ENCODE results near the gene PRG3.

The PRG3 gene

GRCh38 chr11:57343825-57344224, 37.1 kb downstream of the PRG3 start:
- H3K27me3 ChIP-seq (ENCODE audit: low read length): no peaks in the 10 kb centered on the region
- H3K36me3 ChIP-seq (ENCODE audit: low read length): no peaks in the 10 kb centered on the region
- H3K27ac ChIP-seq (ENCODE audit: low read depth, low read length): no peak overlapping the region
- no peak overlapping the region for H2AFZ ChIP-seq (ENCODE audit: low read depth, low read length, severe bottlenecking)
- no peaks in the 10 kb centered on the region for H3K9me2 ChIP-seq (replicated peaks; ENCODE audit: insufficient read depth, low read length)
- H3K79me2 ChIP-seq (ENCODE audit: insufficient read depth, low read length): no peaks in the 10 kb centered on the region
- no peak overlapping the region for H3K4me3 ChIP-seq (ENCODE audit: insufficient read depth, low read length, poor library complexity, severe bottlenecking)
- no peak for TF ChIP-seq EZH2phosphoT487 (conservative IDR thresholded peaks at IDR 0.05; ENCODE audit: low read length)
- TF ChIP-seq CTCF (IDR thresholded peaks at IDR 0.05; ENCODE audit: insufficient read depth, low read length, poor library complexity, severe bottlenecking): no peak
- no peak overlapping the region for H3K9ac ChIP-seq (ENCODE audit: low read length)
- H3F3A ChIP-seq (ENCODE audit: insufficient read depth): no peaks in the 10 kb centered on the region
- no peaks in the 10 kb centered on the region for H3K9me3 ChIP-seq (ENCODE audit: insufficient read depth, low read length)
- H4K20me1 ChIP-seq (ENCODE audit: low read depth, low read length): no peaks in the 10 kb centered on the region
- H3K4me2 ChIP-seq (ENCODE audit: low read depth, low read length, poor library complexity, severe bottlenecking): no peak overlapping the region

- Histone ChIP-seq H2AFZ (ENCODE audit: low read depth, low read length, severe bottlenecking) (no peak overlapping the region), H3K4me3 (ENCODE audit: insufficient read depth, low read length, poor library complexity, severe bottlenecking) (no peak overlapping the region), H3K27ac (ENCODE audit: low read depth, low read length) (no peak overlapping the region), H3K36me3 (ENCODE audit: low read length) (no peaks in the 10 kb centered on the region), H3K9me2 (replicated peaks; ENCODE audit: insufficient read depth, low read length) (no peaks in the 10 kb centered on the region), H3K4me2 (ENCODE audit: low read depth, low read length, poor library complexity, severe bottlenecking) (no peak overlapping the region), H3K27me3 (ENCODE audit: low read length) (no peaks in the 10 kb centered on the region), H3K9me3 (ENCODE audit: insufficient read depth, low read length) (no peaks in the 10 kb centered on the region), H3K9ac (ENCODE audit: low read length) (no peak overlapping the region), H3F3A (ENCODE audit: insufficient read depth) (no peaks in the 10 kb centered on the region), H3K79me2 (ENCODE audit: insufficient read depth, low read length) (no peaks in the 10 kb centered on the region), H4K20me1 (ENCODE audit: low read depth, low read length) (no peaks in the 10 kb centered on the region)
- TF ChIP-seq CTCF (IDR thresholded peaks at IDR 0.05; ENCODE audit: insufficient read depth, low read length, poor library complexity, severe bottlenecking) (no peak), EZH2phosphoT487 (conservative IDR thresholded peaks at IDR 0.05; ENCODE audit: low read length) (no peak)
These were observed 38.2 kb downstream of the PRG3 start for GRCh38 chr11:57342702-57343101.

GRCh38 chr11:57341250-57341808, 39.6 kb downstream of the PRG3 start:
- Histone ChIP-seq H2AFZ (ENCODE audit: low read depth, low read length, severe bottlenecking) (no peak overlapping the region), H3K79me2 (ENCODE audit: insufficient read depth, low read length) (no peaks in the 10 kb centered on the region), H3K9me3 (ENCODE audit: insufficient read depth, low read length) (no peaks in the 10 kb centered on the region), H3F3A (ENCODE audit: insufficient read depth) (no peaks in the 10 kb centered on the region), H3K4me2 (ENCODE audit: low read depth, low read length, poor library complexity, severe bottlenecking) (no peak overlapping the region), H3K9ac (ENCODE audit: low read length) (no peak overlapping the region), H3K36me3 (ENCODE audit: low read length) (no peaks in the 10 kb centered on the region), H3K9me2 (replicated peaks; ENCODE audit: insufficient read depth, low read length) (no peaks in the 10 kb centered on the region), H4K20me1 (ENCODE audit: low read depth, low read length) (no peaks in the 10 kb centered on the region), H3K27ac (ENCODE audit: low read depth, low read length) (no peak overlapping the region), H3K27me3 (ENCODE audit: low read length) (no peaks in the 10 kb centered on the region), H3K4me3 (ENCODE audit: insufficient read depth, low read length, poor library complexity, severe bottlenecking) (no peak overlapping the region)
- TF ChIP-seq CTCF (IDR thresholded peaks at IDR 0.05; ENCODE audit: insufficient read depth, low read length, poor library complexity, severe bottlenecking) (no peak), EZH2phosphoT487 (conservative IDR thresholded peaks at IDR 0.05; ENCODE audit: low read length) (no peak)
